A549 (cell line): Measurements from ENCODE around the gene RBMS3.

Experiments
- POLR2A ChIP-seq: IDR thresholded peaks from 2 replicates; pipeline ENCODE4 v1.6.1; 2012; ENCODE audit warnings: mild to moderate bottlenecking, low read length
- USF2 ChIP-seq: fragments of 450-650 bp; IDR thresholded peaks from 2 replicates; pipeline ENCODE4 v1.6.1; 2014; ENCODE audit warnings: antibody characterized with exemption

- TF ChIP-seq POLR2A (no peak), USF2 (no peak)
Observed at GRCh38 chr3:29441422-29441821, 160.6 kb downstream of the RBMS3 start.
